Uterus (tissue), 4 donors: ENCODE data around the gene CEACAM16. TPM values are rescaled to one million over a fixed set of nuclear protein-coding genes. Genes with fewer than 3 reads are reported as not detected.

Experiments used
- DNase-seq, 2 donors: peaks; one replicate each; pipeline ENCODE4 v3.0.0-alpha.2; 2019 to 2020
- H3K27ac ChIP-seq, 2 donors: fragments of 200-600 bp; sonication (generic); 1 replicate in 1 of 2; 2 replicates in 1 of 2; pipeline ENCODE4 v1.5.1; 2016 to 2018
- H3K27me3 ChIP-seq, 2 donors: fragments of 200-600 bp; sonication (generic); one replicate each; pipeline ENCODE4 v1.5.1; 2018 to 2019; ENCODE audit warnings: control low read depth in 1 of 2
- H3K36me3 ChIP-seq, 2 donors: fragments of 200-600 bp; sonication (generic); one replicate each; pipeline ENCODE4 v1.5.1; 2019; ENCODE audit warnings: control low read depth in 1 of 2
- H3K4me1 ChIP-seq, 2 donors: fragments of 200-600 bp; sonication (generic); one replicate each; pipeline ENCODE4 v1.5.1; 2018 to 2019; ENCODE audit warnings: control low read depth in 1 of 2
- H3K4me3 ChIP-seq, 2 donors: fragments of 200-600 bp; sonication (generic); 1 replicate in 1 of 2; 2 replicates in 1 of 2; pipeline ENCODE4 v1.5.1; 2018 to 2019; ENCODE audit warnings: mild to moderate bottlenecking in 1 of 2
- H3K9me3 ChIP-seq, 2 donors: fragments of 200-600 bp; sonication (generic); one replicate each; pipeline ENCODE4 v1.5.1; 2019; ENCODE audit warnings: control low read depth in 1 of 2
- CTCF ChIP-seq, 4 experiments: fragments of 200-600 bp in 2 of 4; fragments of 450-650 bp in 2 of 4; sonication (generic) in 2 of 4; IDR thresholded peaks; one replicate each; pipeline ENCODE4 v1.5.1; 2016 to 2019; ENCODE audit warnings: antibody characterized with exemption in 4 of 4, mild to moderate bottlenecking in 2 of 4, moderate library complexity in 1 of 4
- POLR2A ChIP-seq, 2 donors: fragments of 450-650 bp; IDR thresholded peaks; one replicate each; pipeline ENCODE4 v1.6.1; 2016; ENCODE audit warnings: antibody characterized with exemption in 2 of 2, mild to moderate bottlenecking in 1 of 2, moderate library complexity in 1 of 2
- intact Hi-C: fragments of 100-400 bp; cut with DNase I; formaldehyde crosslinking; loops from one replicate; pipeline ENCODE4 v1.15.1; 2023; ENCODE audit warnings: low total_unique reads
- total RNA-seq, 4 donors: library from RNA; depleted of rRNA in 3 of 4; stranded (reverse); fragments of >200 nt in 3 of 4; gene quantifications; one replicate each; pipeline versions ENCODE4 v1.1.0 to v1.2.4, GENCODE V29; 2014 to 2023
- donor health status: DM: yes; HTN: yes; CAD: no.

The CEACAM16 gene
- total RNA-seq, 4 donors from 2014 or later, result not detected

GRCh38 chr19:44728178-44728577, 29.2 kb downstream of the CEACAM16 start:
- TF ChIP-seq POLR2A (IDR thresholded peaks at IDR 0.05) (no peak), CTCF (IDR thresholded peaks at IDR 0.05) (no peak)
- no peak for DNase-seq
- Histone ChIP-seq H3K27me3 (no peaks in the 10 kb centered on the region), H3K9me3 (no peaks in the 10 kb centered on the region), H3K4me1 (peaks cover 0 to 4% of the 10 kb centered on the region in 2 donors), H3K4me3 (no peak overlapping the region), H3K36me3 (no peaks in the 10 kb centered on the region), H3K27ac (no peak overlapping the region)
- intact Hi-C loops, result loop anchor here (10.0 kb wide), 1 partner anchor 117 kb away; the partner anchor contains the start of gene NECTIN2

GRCh38 chr19:44729516-44730033, 30.6 kb downstream of the CEACAM16 start:
- Histone ChIP-seq H3K4me3 (no peak overlapping the region), H3K36me3 (no peaks in the 10 kb centered on the region), H3K9me3 (no peaks in the 10 kb centered on the region), H3K27ac (no peak overlapping the region), H3K4me1 (no peaks in the 10 kb centered on the region), H3K27me3 (no peaks in the 10 kb centered on the region)
- DNase-seq, result no peak
- intact Hi-C loops, result loop anchor here (10.0 kb wide), 1 partner anchor 115 kb away; the partner anchor contains the start of gene NECTIN2
- TF ChIP-seq POLR2A (IDR thresholded peaks at IDR 0.05), result no peak
- TF ChIP-seq CTCF (IDR thresholded peaks at IDR 0.05), result no peak

- Histone ChIP-seq H3K9me3 (no peaks in the 10 kb centered on the region), H3K4me3 (no peak overlapping the region), H3K4me1 (no peaks in the 10 kb centered on the region), H3K27ac (no peak overlapping the region), H3K36me3 (no peaks in the 10 kb centered on the region), H3K27me3 (no peaks in the 10 kb centered on the region)
- intact Hi-C loops, result no loop called here
- TF ChIP-seq CTCF (IDR thresholded peaks at IDR 0.05) (no peak), POLR2A (IDR thresholded peaks at IDR 0.05) (no peak)
- no peak for DNase-seq
Observed at GRCh38 chr19:44731081-44731480, 32.1 kb downstream of the CEACAM16 start.

GRCh38 chr19:44731622-44732021, 32.7 kb downstream of the CEACAM16 start:
- intact Hi-C loops, result no loop called here
- TF ChIP-seq CTCF (IDR thresholded peaks at IDR 0.05) (no peak), POLR2A (IDR thresholded peaks at IDR 0.05) (no peak)
- no peaks in the 10 kb centered on the region for H3K36me3 ChIP-seq

GRCh38 chr19:44732235-44733014, 33.5 kb downstream of the CEACAM16 start:
- TF ChIP-seq CTCF (IDR thresholded peaks at IDR 0.05), result no peak
- no peak for TF ChIP-seq POLR2A (IDR thresholded peaks at IDR 0.05)
- no peaks in the 10 kb centered on the region for H3K36me3 ChIP-seq
- H3K4me1 ChIP-seq, result no peaks in the 10 kb centered on the region
- no peaks in the 10 kb centered on the region for H3K9me3 ChIP-seq
- H3K27me3 ChIP-seq, result no peaks in the 10 kb centered on the region
- intact Hi-C loops, result no loop called here
- no peak overlapping the region for H3K4me3 ChIP-seq
- DNase-seq, result no peak
- no peak overlapping the region for H3K27ac ChIP-seq

More at GRCh38 chr19:44731622-44732021, 32.7 kb downstream of the CEACAM16 start:
- no peaks in the 10 kb centered on the region for H3K27me3 ChIP-seq
- H3K4me1 ChIP-seq, result no peaks in the 10 kb centered on the region
- no peak overlapping the region for H3K4me3 ChIP-seq
- H3K9me3 ChIP-seq, result no peaks in the 10 kb centered on the region
- no peak for DNase-seq
- H3K27ac ChIP-seq, result no peak overlapping the region
